Prostate gland (tissue), 2 donors: ENCODE results near the gene SLC25A17. TPM values are rescaled to one million over a fixed set of nuclear protein-coding genes. Genes with fewer than 3 reads are reported as not detected.
A peak's percentile ranks its signal among the peaks of the same experiment; 100 is the strongest.
"Not testable (repeated sequence)": the region's sequence is repeated elsewhere in the genome, so short reads cannot be mapped to it uniquely, and the experiment has no call there.

ENCODE experiments used
- DNase-seq: peaks from one replicate; pipeline ENCODE4 v3.0.0-alpha.2; 2019; ENCODE audit warnings: low spot score
- H3K27ac ChIP-seq, 2 donors: fragments of 200-600 bp; sonication (generic); 2 replicates each; pipeline ENCODE4 v1.5.1; 2017 to 2019
- H3K27me3 ChIP-seq: fragments of 200-600 bp; sonication (generic); replicated peaks from 2 replicates; pipeline ENCODE4 v1.5.1; 2019; ENCODE audit not compliant: insufficient read depth
- H3K36me3 ChIP-seq, 2 donors: fragments of 200-600 bp; sonication (generic); 1 replicate in 1 of 2; 2 replicates in 1 of 2; pipeline versions ENCODE4 v1.5.1 to v1.8.1; 2017 to 2019
- H3K4me1 ChIP-seq: fragments of 200-600 bp; sonication (generic); replicated peaks from 2 replicates; pipeline ENCODE4 v1.5.1; 2019
- H3K4me3 ChIP-seq, 2 donors: fragments of 200-600 bp; sonication (generic); 2 replicates each; pipeline ENCODE4 v1.5.1; 2017 to 2019
- H3K9me3 ChIP-seq: fragments of 200-600 bp; sonication (generic); 2 replicates; pipeline ENCODE4 v1.5.1; 2017
- CTCF ChIP-seq, 4 experiments: fragments of 200-600 bp in 2 of 4; fragments of 450-650 bp in 2 of 4; sonication (generic) in 2 of 4; IDR thresholded peaks; 1 replicate in 3 of 4; 2 replicates in 1 of 4; pipeline ENCODE4 v1.5.1; 2016 to 2019; ENCODE audit warnings: antibody characterized with exemption in 4 of 4, mild to moderate bottlenecking in 2 of 4, moderate library complexity in 2 of 4
- POLR2A ChIP-seq: fragments of 450-650 bp; IDR thresholded peaks from one replicate; pipeline ENCODE4 v1.6.1; 2016; ENCODE audit warnings: antibody characterized with exemption, mild to moderate bottlenecking
- POLR2AphosphoS5 ChIP-seq: sonication (generic); formaldehyde crosslinking; IDR thresholded peaks from one replicate; pipeline ENCODE4 v1.6.1; 2017; ENCODE audit warnings: antibody characterized with exemption
- WGBS: methylation state at CpG from one replicate; pipeline ENCODE4 v1.1.5; 2018; 5-methylcytosine and 5-hydroxymethylcytosine counted together
- intact Hi-C: fragments of 100-400 bp; cut with DNase I; formaldehyde crosslinking; loops from one replicate; pipeline ENCODE4 v1.14.2; 2022
- total RNA-seq, 2 donors: library from RNA; depleted of rRNA; stranded (reverse); fragments of >200 nt; gene quantifications; one replicate each; pipeline ENCODE4 v1.1.0, GENCODE V29; 2016

SLC25A17 gene
- total RNA-seq, 2 donors from 2014 or later = 27.8 to 28.0 TPM

GRCh38 chr22:40792451-40792850 is 26.7 kb downstream of the SLC25A17 start:
- TF ChIP-seq POLR2AphosphoS5 (no peak), CTCF (IDR thresholded peaks at IDR 0.05) (no peak), POLR2A (no peak)
- no peak overlapping the region for H3K4me3 ChIP-seq
- no peak overlapping the region for H3K27ac ChIP-seq
- no peak for DNase-seq
- intact Hi-C loops = no loop called here
- H3K27me3 ChIP-seq = no peaks in the 10 kb centered on the region
- 70% methylated on average over 2 of the region's 2 CpGs for WGBS
- H3K36me3 ChIP-seq = no peaks in the 10 kb centered on the region
- no peaks in the 10 kb centered on the region for H3K4me1 ChIP-seq
- no peaks in the 10 kb centered on the region for H3K9me3 ChIP-seq

DNA sequence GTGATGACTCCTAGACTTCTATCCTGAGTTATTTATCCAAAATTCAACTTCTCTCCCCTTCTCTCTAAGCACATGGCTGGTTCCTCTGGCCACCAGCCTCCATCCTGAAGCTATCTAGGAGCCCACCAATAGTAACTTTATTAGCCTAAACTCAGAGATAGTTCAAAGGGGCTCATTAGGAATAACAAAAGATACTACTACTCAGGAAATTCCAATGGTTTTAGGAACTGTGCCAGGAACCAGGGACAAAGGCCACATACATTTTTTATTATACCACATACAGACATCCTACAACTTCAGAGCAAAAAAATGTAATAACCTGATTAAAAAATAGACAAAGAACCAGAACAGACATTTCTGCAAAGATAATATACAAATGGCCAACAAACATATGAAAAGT is 27.9 kb downstream of the SLC25A17 start:
- H3K4me3 ChIP-seq = no peak overlapping the region
- no peak for DNase-seq
- H3K9me3 ChIP-seq = no peaks in the 10 kb centered on the region
- H3K36me3 ChIP-seq = no peaks in the 10 kb centered on the region
- H3K27me3 ChIP-seq = no peaks in the 10 kb centered on the region
- intact Hi-C loops = no loop called here
- H3K4me1 ChIP-seq = no peaks in the 10 kb centered on the region
- no peak for TF ChIP-seq POLR2AphosphoS5
- no peak for TF ChIP-seq POLR2A
- TF ChIP-seq CTCF (IDR thresholded peaks at IDR 0.05) = no peak
- H3K27ac ChIP-seq = no peak overlapping the region

DNA sequence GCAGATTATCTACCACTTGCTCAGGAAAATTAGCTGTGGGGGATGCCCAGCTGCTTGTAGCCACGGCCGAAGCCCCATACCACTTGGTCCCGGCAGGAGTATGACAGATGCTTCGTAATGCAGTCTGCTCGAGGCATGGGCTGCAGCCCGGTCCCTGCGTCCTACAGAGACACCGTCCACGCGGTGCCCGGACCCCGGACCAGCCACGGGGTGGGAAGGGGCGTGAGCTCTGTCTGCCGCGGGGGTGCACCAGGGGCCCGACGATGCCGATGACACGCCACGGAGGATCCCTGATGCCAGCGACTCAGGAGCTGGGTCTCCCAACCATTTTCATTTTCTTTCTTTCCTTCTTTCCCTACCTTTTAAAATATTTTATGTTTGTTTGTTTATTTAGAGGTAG is 30.0 kb downstream of the SLC25A17 start:
- intact Hi-C loops = no loop called here
- Histone ChIP-seq H3K4me1 (no peaks in the 10 kb centered on the region), H3K9me3 (no peaks in the 10 kb centered on the region), H3K4me3 (no peak overlapping the region), H3K27ac (no peak overlapping the region), H3K27me3 (no peaks in the 10 kb centered on the region), H3K36me3 (no peaks in the 10 kb centered on the region)
- TF ChIP-seq POLR2A = no peak
- 97% methylated on average over 19 of the region's 22 CpGs for WGBS
- no peak for DNase-seq

DNA sequence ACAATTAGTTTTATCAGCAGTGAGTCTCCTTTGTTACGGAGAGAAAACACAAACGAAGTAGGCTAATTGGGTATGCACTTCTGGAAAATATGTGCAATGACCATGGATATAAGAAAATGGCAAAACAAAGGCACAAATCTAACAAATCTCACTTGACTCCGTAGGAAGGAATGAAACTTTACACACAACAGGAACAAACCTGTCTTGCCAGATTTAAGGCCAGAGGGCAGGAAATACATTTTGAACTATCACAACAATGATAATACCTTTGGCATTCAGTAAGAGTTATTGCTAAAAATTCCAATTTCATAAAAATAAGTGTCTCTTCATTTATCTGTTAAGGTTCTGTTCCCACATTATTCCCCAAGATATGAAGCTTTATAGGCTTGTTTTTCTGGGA is 36.6 kb downstream of the SLC25A17 start:
- Histone ChIP-seq H3K4me3 (no peak overlapping the region), H3K4me1 (no peaks in the 10 kb centered on the region), H3K27me3 (no peaks in the 10 kb centered on the region), H3K27ac (no peak overlapping the region), H3K36me3 (no peaks in the 10 kb centered on the region), H3K9me3 (no peaks in the 10 kb centered on the region)
- 30% methylated on average over 3 of the region's 3 CpGs for WGBS
- DNase-seq = no peak
- TF ChIP-seq POLR2AphosphoS5 = peak; percentile 12
- TF ChIP-seq CTCF (IDR thresholded peaks at IDR 0.05) = no peak
- TF ChIP-seq POLR2A = no peak
- intact Hi-C loops = no loop called here

DNA sequence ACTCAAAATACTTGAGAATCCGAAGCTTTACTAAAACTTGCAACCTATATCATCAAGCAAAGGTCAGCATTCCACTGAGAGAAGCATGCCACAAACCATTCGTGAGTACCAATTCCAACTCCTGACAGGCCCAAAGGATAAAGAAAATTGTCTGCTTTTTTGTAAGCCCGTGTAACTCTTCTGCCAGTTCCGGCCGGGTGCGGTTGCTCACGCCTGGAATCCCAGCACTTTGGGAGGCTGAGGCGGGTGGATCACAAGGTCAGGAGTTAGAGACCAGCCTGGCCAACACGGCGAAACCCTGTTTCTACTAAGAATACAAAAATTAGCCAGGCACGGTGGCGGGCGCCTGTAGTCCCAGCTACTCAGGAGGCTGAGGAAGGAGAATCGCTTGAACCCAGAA is 37.4 kb downstream of the SLC25A17 start:
- H3K4me3 ChIP-seq, H3K9me3 ChIP-seq, intact Hi-C loops, H3K27ac ChIP-seq, H3K4me1 ChIP-seq, H3K27me3 ChIP-seq, H3K36me3 ChIP-seq, DNase-seq: not testable (repeated sequence)
- WGBS = 91% methylated on average over 14 of the region's 14 CpGs

GRCh38 chr22:40769761-40770160 is 49.4 kb downstream of the SLC25A17 start:
- TF ChIP-seq CTCF (IDR thresholded peaks at IDR 0.05) = no peak
- TF ChIP-seq POLR2AphosphoS5 = no peak
- no peaks in the 10 kb centered on the region for H3K36me3 ChIP-seq
- 82% methylated on average over 6 of the region's 6 CpGs for WGBS
- intact Hi-C loops = loop anchor here (5.0 kb wide), 1 partner anchor 87 kb away; no protein-coding TSS in a partner anchor
- DNase-seq = no peak
- no peak overlapping the region for H3K4me3 ChIP-seq
- H3K27me3 ChIP-seq = no peaks in the 10 kb centered on the region
- H3K4me1 ChIP-seq = no peaks in the 10 kb centered on the region
- H3K27ac ChIP-seq = no peak overlapping the region
- no peaks in the 10 kb centered on the region for H3K9me3 ChIP-seq
